ENCODE measurements around the gene AGBL4.
A peak's percentile ranks its signal among the peaks of the same experiment; 100 is the strongest.

GRCh38 chr1:48572646-48573258, 1451.0 kb downstream of the AGBL4 start:
- TF ChIP-seq, protein P1, sequence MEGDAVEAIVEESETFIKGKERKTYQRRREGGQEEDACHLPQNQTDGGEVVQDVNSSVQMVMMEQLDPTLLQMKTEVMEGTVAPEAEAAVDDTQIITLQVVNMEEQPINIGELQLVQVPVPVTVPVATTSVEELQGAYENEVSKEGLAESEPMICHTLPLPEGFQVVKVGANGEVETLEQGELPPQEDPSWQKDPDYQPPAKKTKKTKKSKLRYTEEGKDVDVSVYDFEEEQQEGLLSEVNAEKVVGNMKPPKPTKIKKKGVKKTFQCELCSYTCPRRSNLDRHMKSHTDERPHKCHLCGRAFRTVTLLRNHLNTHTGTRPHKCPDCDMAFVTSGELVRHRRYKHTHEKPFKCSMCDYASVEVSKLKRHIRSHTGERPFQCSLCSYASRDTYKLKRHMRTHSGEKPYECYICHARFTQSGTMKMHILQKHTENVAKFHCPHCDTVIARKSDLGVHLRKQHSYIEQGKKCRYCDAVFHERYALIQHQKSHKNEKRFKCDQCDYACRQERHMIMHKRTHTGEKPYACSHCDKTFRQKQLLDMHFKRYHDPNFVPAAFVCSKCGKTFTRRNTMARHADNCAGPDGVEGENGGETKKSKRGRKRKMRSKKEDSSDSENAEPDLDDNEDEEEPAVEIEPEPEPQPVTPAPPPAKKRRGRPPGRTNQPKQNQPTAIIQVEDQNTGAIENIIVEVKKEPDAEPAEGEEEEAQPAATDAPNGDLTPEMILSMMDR (IDR thresholded peaks at IDR 0.05): peak in 5 of 6 experiments; percentile 21 to 59 (median 41)
- no peak for TF ChIP-seq POLR2A (IDR thresholded peaks at IDR 0.05)
